ENCODE measurements around the gene RPL27. TPM values are rescaled to one million over a fixed set of nuclear protein-coding genes. Genes with fewer than 3 reads are reported as not detected.

The RPL27 gene
- total and polyA plus RNA-seq, 2 of the 4 experiments (the other 2 are of a cell fraction) = 1,595 to 2,806 TPM

DNA sequence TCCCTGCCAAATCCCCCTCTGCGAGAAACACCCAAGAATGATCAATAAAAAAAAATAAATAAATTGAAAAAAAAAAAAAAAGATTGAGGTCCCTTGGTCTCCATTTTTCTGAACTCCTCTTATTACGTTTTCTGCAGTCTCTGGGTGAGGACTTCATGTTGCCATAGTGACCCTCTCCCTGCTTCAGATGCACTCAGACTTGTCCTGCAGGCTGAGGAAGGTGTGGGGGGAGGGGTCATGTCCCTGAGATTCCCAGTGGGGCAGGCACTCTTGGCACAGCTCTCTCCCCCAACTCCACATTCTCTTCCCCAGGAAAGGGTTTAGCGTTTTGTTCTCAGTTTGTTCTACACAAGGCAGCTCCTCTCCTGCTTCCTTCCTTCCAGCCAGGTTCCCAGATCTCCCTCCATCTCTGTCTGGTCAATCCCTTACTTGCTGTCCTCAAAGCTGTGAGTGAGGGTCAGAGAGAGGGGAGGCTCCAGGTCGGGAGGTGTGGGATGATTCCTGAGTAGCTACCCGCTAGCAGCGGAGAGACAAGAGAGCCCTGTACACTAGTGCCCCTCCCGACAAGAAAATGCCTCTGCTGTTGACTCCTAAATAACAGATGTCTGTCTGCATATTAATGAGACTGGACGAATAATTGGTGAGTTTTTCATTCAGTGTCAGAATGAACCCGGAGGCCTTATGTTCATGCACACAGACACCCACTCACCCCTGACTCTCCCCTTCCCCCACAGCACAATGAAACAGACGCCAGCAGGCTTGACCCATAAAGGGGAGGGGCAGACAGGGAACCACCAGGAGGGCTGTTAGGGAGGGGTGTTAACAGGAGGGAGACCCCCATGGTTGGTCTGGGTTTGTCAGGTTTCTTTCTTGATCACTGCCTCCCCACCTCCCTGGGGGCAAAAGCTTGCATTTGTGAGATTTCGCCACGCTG, 36.0 kb downstream of the RPL27 start:
- no peak overlapping the region for H4K91ac ChIP-seq (ENCODE audit: insufficient read depth, low read depth, low read length)
- no peak overlapping the region for H3K18ac ChIP-seq (ENCODE audit: low read depth, low read length)
- no peak overlapping the region for H2BK120ac ChIP-seq (ENCODE audit: low read depth, low read length)
- H3K56ac ChIP-seq (ENCODE audit: extremely low read depth, insufficient read depth, low read length) = no peak overlapping the region
- DNase-seq (no peak), ATAC-seq (ENCODE audit: low read depth) (no peak)
- peak overlapping the region; percentile 67 for H2AFZ ChIP-seq (replicated peaks; ENCODE audit: low read length, poor library complexity)
- POLR2A ChIA-PET (ENCODE audit: unreplicated experiment) = no interaction called here
- no peak overlapping the region for H3K27ac ChIP-seq (ENCODE audit: insufficient read depth, low read length)
- H3K4me1 ChIP-seq (ENCODE audit: control insufficient read depth, insufficient read depth, low read length) = peaks cover 6% of the 10 kb centered on the region; the same call in 1 of the 2 replicates
- H3K14ac ChIP-seq (replicated peaks; ENCODE audit: low read depth, low read length) = no peak overlapping the region
- TF ChIP-seq MXI1 (IDR thresholded peaks at IDR 0.05; ENCODE audit: borderline replicate concordance, low read depth, low read length) = no peak
- TF ChIP-seq NFE2L2 (IDR thresholded peaks at IDR 0.05; ENCODE audit: low read depth, low read length) = no peak
- no peaks in the 10 kb centered on the region for H3K36me3 ChIP-seq (ENCODE audit: control insufficient read depth, insufficient read depth, low read length)
- WGBS, 2 experiments (ENCODE audit: extremely low coverage in 2 of 2, insufficient read length in 1 of 2) = no CpG with 5 or more reads among the region's 12 CpGs
- H3K4me3 ChIP-seq (ENCODE audit: insufficient read depth, low read depth, low read length) = no peak overlapping the region
- H2BK20ac ChIP-seq (ENCODE audit: low read depth, low read length) = no peak overlapping the region
- H4K20me1 ChIP-seq (ENCODE audit: insufficient read depth, low read length) = no peaks in the 10 kb centered on the region
- dilution Hi-C loops (cut with HindIII; ENCODE audit: low sequenced_read_pairs, unreplicated experiment) = no loop called here
- no peak overlapping the region for H3K4me2 ChIP-seq (ENCODE audit: low read depth, low read length)
- H3K9ac ChIP-seq (ENCODE audit: low read depth, low read length) = no peak overlapping the region
- H4K8ac ChIP-seq (ENCODE audit: low read depth in 2 of 2, low read length in 2 of 2) = no peak overlapping the region
- H2AK5ac ChIP-seq (ENCODE audit: low read depth, low read length) = no peak overlapping the region
- no peaks in the 10 kb centered on the region; the same call in 1 of the 2 replicates for H3K9me1 ChIP-seq (ENCODE audit: insufficient read depth, low read length)
- no peak overlapping the region for H4K5ac ChIP-seq (ENCODE audit: low read depth, low read length)
- H3K4ac ChIP-seq (ENCODE audit: low read depth, low read length) = no peak overlapping the region
- CTCF ChIA-PET = no interaction called here
- intact Hi-C loops (cut with micrococcal nuclease) = no loop called here
- no peak overlapping the region for H2BK5ac ChIP-seq (ENCODE audit: low read depth, low read length, poor library complexity, severe bottlenecking)
- no peaks in the 10 kb centered on the region for H3K9me3 ChIP-seq (ENCODE audit: control insufficient read depth, insufficient read depth, low read length)
- no peak overlapping the region for H3K23ac ChIP-seq (ENCODE audit: low read depth, low read length)
- H3K27me3 ChIP-seq (ENCODE audit: control insufficient read depth, insufficient read depth, low read length) = no peaks in the 10 kb centered on the region
- H3K79me1 ChIP-seq (ENCODE audit: low read depth in 1 of 2, low read length in 2 of 2) = no peaks in the 10 kb centered on the region
- BruUV-seq (replicated peaks) = no TSS peak
- H2BK15ac ChIP-seq (ENCODE audit: low read depth, low read length) = no peak overlapping the region
- in situ Hi-C loops (cut with MboI; ENCODE audit: low sequenced_read_pairs) = no loop called here
- no peak overlapping the region for H2AK9ac ChIP-seq (replicated peaks; ENCODE audit: low read depth, low read length, poor library complexity)

All from IMR-90 (cell line).